BJ (cell line): ENCODE measurements around the gene GFI1. TPM values are rescaled to one million over a fixed set of nuclear protein-coding genes. Genes with fewer than 3 reads are reported as not detected.
"Not testable (repeated sequence)": the region's sequence is repeated elsewhere in the genome, so short reads cannot be mapped to it uniquely, and the experiment has no call there.

Source experiments
- CTCF ChIA-PET: fragments of 350-600 bp; formaldehyde crosslinking; extraction: SDS; loops from one replicate; lab custom pipeline; 2021; ENCODE audit warnings: antibody characterized with exemption, inconsistent platforms; lab: Yijun Ruan, JAX
- POLR2A ChIA-PET: fragments of 300-600 bp; sonication (Branson Sonifier 250); formaldehyde crosslinking; extraction: SDS; loops from one replicate; lab custom pipeline; 2021; ENCODE audit warnings: antibody characterized with exemption; lab: Charles Lee
- DNase-seq: peaks from one replicate; pipeline ENCODE4 v3.0.0-alpha.2; 2011; ENCODE audit warnings: low read depth
- H3K27me3 ChIP-seq: 2 replicates; pipeline ENCODE4 v1.6.0; 2011; ENCODE audit warnings: low read length; ENCODE audit not compliant: control insufficient read depth, insufficient read depth
- H3K36me3 ChIP-seq: 2 replicates; pipeline ENCODE4 v1.5.1; 2011; ENCODE audit warnings: low read length; ENCODE audit not compliant: control insufficient read depth, insufficient read depth
- H3K4me3 ChIP-seq: 2 replicates; pipeline ENCODE4 v1.5.1; 2011; ENCODE audit warnings: low read depth, mild to moderate bottlenecking, control low read depth, low read length
- CTCF ChIP-seq: IDR thresholded peaks from 2 replicates; pipeline ENCODE4 v1.5.1; 2011; ENCODE audit warnings: low read depth, mild to moderate bottlenecking, control low read depth, inconsistent platforms, low read length, moderate library complexity; ENCODE audit not compliant: insufficient read depth
- polyA plus RNA-seq: library from polyadenylated mRNA; depleted of rRNA; stranded (reverse); fragments of >200 nt; gene quantifications from 2 replicates; pipeline ENCODE4 v1.2.3, GENCODE V29; 2011

Gene GFI1
- polyA plus RNA-seq, 1 experiment, result 0.07 TPM

GRCh38 chr1:92441697-92442342 is 44.9 kb downstream of the GFI1 start:
- ChIA-PET POLR2A (interaction anchor here (0.7 kb wide), 1 partner anchor 24 kb away, joined by 3 read pairs; no protein-coding TSS in a partner anchor), CTCF (interaction anchor here (0.6 to 1.1 kb wide), 3 partner anchors 13 to 83 kb away, joined by 3 read pairs; no protein-coding TSS in a partner anchor)
- TF ChIP-seq CTCF, result no peak
- DNase-seq, result no peak
- H3K27me3 ChIP-seq, result no peaks in the 10 kb centered on the region
- no peaks in the 10 kb centered on the region for H3K36me3 ChIP-seq
- no peak overlapping the region for H3K4me3 ChIP-seq

- no peak overlapping the region for H3K4me3 ChIP-seq
- no peaks in the 10 kb centered on the region for H3K36me3 ChIP-seq
- no peak for DNase-seq
- POLR2A ChIA-PET, result no interaction called here
- CTCF ChIA-PET, result no interaction called here
- H3K27me3 ChIP-seq, result no peaks in the 10 kb centered on the region
- TF ChIP-seq CTCF, result no peak
Observed at GRCh38 chr1:92441316-92441696, 45.4 kb downstream of the GFI1 start.

GRCh38 chr1:92439291-92439690 is 47.4 kb downstream of the GFI1 start:
- Histone ChIP-seq H3K27me3 (no peaks in the 10 kb centered on the region), H3K4me3 (no peak overlapping the region), H3K36me3 (no peaks in the 10 kb centered on the region)
- ChIA-PET CTCF (no interaction called here), POLR2A (no interaction called here)
- no peak for DNase-seq
- no peak for TF ChIP-seq CTCF

- POLR2A ChIA-PET, H3K27me3 ChIP-seq: not testable (repeated sequence)
Observed at GRCh38 chr1:92434572-92434971, 52.2 kb downstream of the GFI1 start.

GRCh38 chr1:92430030-92430429 is 56.7 kb downstream of the GFI1 start:
- no peak for TF ChIP-seq CTCF
- H3K4me3 ChIP-seq, result no peak overlapping the region
- no peaks in the 10 kb centered on the region for H3K36me3 ChIP-seq
- H3K27me3 ChIP-seq, result no peaks in the 10 kb centered on the region
- POLR2A ChIA-PET, result no interaction called here
- DNase-seq, result no peak
- CTCF ChIA-PET, result no interaction called here

More at GRCh38 chr1:92434572-92434971, 52.2 kb downstream of the GFI1 start:
- CTCF ChIA-PET, H3K4me3 ChIP-seq, DNase-seq, H3K36me3 ChIP-seq: not testable (repeated sequence)

GRCh38 chr1:92425617-92426016 is 61.1 kb downstream of the GFI1 start:
- H3K4me3 ChIP-seq, result no peak overlapping the region
- POLR2A ChIA-PET, result no interaction called here

More at GRCh38 chr1:92425617-92426016, 61.1 kb downstream of the GFI1 start:
- TF ChIP-seq CTCF, result no peak
- peaks cover 2% of the 10 kb centered on the region; the same call in 1 of the 2 replicates for H3K27me3 ChIP-seq
- no peaks in the 10 kb centered on the region for H3K36me3 ChIP-seq
- CTCF ChIA-PET, result interaction anchor here (1.3 kb wide), 1 partner anchor 8 kb away, joined by 3 read pairs; no protein-coding TSS in a partner anchor
- DNase-seq, result no peak
